Sigmoid colon (tissue), 4 donors: ENCODE measurements around the gene SAA1.

Experiments used
- EP300 ChIP-seq, 4 donors: sonication (generic); formaldehyde crosslinking; IDR thresholded peaks; one replicate each; pipeline ENCODE4 v1.6.1; 2017; ENCODE audit warnings: antibody characterized with exemption in 4 of 4
- POLR2A ChIP-seq, 2 donors: fragments of 450-650 bp; IDR thresholded peaks; one replicate each; pipeline ENCODE4 v1.6.1; 2016; ENCODE audit warnings: antibody characterized with exemption in 2 of 2, mild to moderate bottlenecking in 2 of 2, moderate library complexity in 2 of 2
- TF ChIP-seq, protein P1 (sequence below), 4 experiments: fragments of 450-650 bp in 3 of 4; fragments of 200-600 bp in 1 of 4; IDR thresholded peaks; one replicate each; pipeline ENCODE4 v1.5.1; 2016 to 2019; ENCODE audit warnings: antibody characterized with exemption in 4 of 4, mild to moderate bottlenecking in 3 of 4, moderate library complexity in 2 of 4

DNA sequence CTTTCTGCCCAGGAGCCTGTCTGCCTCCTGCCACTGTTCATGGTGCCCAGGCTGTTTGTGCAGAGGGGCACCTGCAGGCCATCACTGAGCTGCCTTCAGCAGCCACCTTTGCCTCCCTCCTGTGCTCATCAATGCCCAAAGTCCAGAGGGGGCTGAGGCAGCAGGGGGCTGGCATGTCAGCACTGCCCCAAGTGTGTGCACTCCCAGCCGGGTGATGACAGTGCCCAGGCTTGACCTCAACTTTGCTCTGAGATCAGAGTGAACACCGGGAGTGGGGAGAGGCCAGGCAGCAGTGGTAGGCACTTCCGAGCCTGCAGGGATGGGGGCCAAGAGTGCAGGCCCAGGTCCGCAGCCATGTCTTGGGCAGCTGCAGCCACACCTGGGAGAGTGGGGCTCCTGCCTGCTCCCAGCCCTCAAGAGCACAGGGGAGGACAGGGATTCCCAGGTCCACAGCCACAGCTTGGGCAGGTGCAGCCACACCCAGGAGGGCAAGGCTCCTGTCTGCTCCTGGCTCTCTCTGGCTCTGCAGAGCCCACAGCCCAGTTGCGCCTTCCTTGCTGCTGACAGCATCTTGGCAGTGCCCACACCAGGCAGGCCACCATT, 44.7 kb upstream of the SAA1 start:
- TF ChIP-seq, protein P1, sequence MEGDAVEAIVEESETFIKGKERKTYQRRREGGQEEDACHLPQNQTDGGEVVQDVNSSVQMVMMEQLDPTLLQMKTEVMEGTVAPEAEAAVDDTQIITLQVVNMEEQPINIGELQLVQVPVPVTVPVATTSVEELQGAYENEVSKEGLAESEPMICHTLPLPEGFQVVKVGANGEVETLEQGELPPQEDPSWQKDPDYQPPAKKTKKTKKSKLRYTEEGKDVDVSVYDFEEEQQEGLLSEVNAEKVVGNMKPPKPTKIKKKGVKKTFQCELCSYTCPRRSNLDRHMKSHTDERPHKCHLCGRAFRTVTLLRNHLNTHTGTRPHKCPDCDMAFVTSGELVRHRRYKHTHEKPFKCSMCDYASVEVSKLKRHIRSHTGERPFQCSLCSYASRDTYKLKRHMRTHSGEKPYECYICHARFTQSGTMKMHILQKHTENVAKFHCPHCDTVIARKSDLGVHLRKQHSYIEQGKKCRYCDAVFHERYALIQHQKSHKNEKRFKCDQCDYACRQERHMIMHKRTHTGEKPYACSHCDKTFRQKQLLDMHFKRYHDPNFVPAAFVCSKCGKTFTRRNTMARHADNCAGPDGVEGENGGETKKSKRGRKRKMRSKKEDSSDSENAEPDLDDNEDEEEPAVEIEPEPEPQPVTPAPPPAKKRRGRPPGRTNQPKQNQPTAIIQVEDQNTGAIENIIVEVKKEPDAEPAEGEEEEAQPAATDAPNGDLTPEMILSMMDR (IDR thresholded peaks at IDR 0.05) = no peak
- no peak for TF ChIP-seq POLR2A (IDR thresholded peaks at IDR 0.05)
- no peak for TF ChIP-seq EP300 (IDR thresholded peaks at IDR 0.05)
